ENCODE measurements around the gene SEMA3A. TPM values are rescaled to one million over a fixed set of nuclear protein-coding genes. Genes with fewer than 3 reads are reported as not detected.
"Not testable (repeated sequence)": the region's sequence is repeated elsewhere in the genome, so short reads cannot be mapped to it uniquely, and the experiment has no call there.

The SEMA3A gene
- total RNA-seq, 1 experiment from 2014 or later: 43.3 TPM

GRCh38 chr7:84152995-84153394, 41.6 kb downstream of the SEMA3A start:
- peaks cover 8% of the 10 kb centered on the region; the same call in 1 of the 2 replicates for H3K4me1 ChIP-seq (ENCODE audit: control insufficient read depth, insufficient read depth, low read length)
- no peak overlapping the region for H3K4me3 ChIP-seq (ENCODE audit: low read depth in 2 of 2, low read length in 2 of 2)
- in situ Hi-C loops (cut with HindIII; ENCODE audit: low pct_unique_long_range_greater_than_20kb, low sequenced_read_pairs) (no loop called here), intact Hi-C loops (cut with micrococcal nuclease; ENCODE audit: unreplicated experiment) (no loop called here)
- ChIA-PET POLR2A (no interaction called here), CTCF (no interaction called here)
- ATAC-seq (no peak), DNase-seq (ENCODE audit: low read depth, low spot score) (no peak)
- TF ChIP-seq TCF7L2 (IDR thresholded peaks at IDR 0.05; ENCODE audit: low read depth, low read length): no peak
- no peak for TF ChIP-seq SIN3A (IDR thresholded peaks at IDR 0.05; ENCODE audit: borderline replicate concordance, insufficient read depth, low read depth, low read length)
- no peak for TF ChIP-seq POLR2AphosphoS5 (IDR thresholded peaks at IDR 0.05; ENCODE audit: low read depth, low read length)
- TF ChIP-seq, protein P1, sequence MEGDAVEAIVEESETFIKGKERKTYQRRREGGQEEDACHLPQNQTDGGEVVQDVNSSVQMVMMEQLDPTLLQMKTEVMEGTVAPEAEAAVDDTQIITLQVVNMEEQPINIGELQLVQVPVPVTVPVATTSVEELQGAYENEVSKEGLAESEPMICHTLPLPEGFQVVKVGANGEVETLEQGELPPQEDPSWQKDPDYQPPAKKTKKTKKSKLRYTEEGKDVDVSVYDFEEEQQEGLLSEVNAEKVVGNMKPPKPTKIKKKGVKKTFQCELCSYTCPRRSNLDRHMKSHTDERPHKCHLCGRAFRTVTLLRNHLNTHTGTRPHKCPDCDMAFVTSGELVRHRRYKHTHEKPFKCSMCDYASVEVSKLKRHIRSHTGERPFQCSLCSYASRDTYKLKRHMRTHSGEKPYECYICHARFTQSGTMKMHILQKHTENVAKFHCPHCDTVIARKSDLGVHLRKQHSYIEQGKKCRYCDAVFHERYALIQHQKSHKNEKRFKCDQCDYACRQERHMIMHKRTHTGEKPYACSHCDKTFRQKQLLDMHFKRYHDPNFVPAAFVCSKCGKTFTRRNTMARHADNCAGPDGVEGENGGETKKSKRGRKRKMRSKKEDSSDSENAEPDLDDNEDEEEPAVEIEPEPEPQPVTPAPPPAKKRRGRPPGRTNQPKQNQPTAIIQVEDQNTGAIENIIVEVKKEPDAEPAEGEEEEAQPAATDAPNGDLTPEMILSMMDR (IDR thresholded peaks at IDR 0.05): no peak
- TF ChIP-seq, protein P2, sequence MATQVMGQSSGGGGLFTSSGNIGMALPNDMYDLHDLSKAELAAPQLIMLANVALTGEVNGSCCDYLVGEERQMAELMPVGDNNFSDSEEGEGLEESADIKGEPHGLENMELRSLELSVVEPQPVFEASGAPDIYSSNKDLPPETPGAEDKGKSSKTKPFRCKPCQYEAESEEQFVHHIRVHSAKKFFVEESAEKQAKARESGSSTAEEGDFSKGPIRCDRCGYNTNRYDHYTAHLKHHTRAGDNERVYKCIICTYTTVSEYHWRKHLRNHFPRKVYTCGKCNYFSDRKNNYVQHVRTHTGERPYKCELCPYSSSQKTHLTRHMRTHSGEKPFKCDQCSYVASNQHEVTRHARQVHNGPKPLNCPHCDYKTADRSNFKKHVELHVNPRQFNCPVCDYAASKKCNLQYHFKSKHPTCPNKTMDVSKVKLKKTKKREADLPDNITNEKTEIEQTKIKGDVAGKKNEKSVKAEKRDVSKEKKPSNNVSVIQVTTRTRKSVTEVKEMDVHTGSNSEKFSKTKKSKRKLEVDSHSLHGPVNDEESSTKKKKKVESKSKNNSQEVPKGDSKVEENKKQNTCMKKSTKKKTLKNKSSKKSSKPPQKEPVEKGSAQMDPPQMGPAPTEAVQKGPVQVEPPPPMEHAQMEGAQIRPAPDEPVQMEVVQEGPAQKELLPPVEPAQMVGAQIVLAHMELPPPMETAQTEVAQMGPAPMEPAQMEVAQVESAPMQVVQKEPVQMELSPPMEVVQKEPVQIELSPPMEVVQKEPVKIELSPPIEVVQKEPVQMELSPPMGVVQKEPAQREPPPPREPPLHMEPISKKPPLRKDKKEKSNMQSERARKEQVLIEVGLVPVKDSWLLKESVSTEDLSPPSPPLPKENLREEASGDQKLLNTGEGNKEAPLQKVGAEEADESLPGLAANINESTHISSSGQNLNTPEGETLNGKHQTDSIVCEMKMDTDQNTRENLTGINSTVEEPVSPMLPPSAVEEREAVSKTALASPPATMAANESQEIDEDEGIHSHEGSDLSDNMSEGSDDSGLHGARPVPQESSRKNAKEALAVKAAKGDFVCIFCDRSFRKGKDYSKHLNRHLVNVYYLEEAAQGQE (IDR thresholded peaks at IDR 0.05; ENCODE audit: insufficient read depth in 1 of 2, low read depth in 2 of 2, low read length in 1 of 2): no peak
- no peaks in the 10 kb centered on the region for H3K9me3 ChIP-seq (ENCODE audit: control insufficient read depth, insufficient read depth, low read depth, low read length)
- no peak overlapping the region for H3K27ac ChIP-seq (ENCODE audit: low read length)
- BruUV-seq (replicated peaks): no TSS peak
- no peaks in the 10 kb centered on the region for H3K36me3 ChIP-seq (ENCODE audit: control insufficient read depth, insufficient read depth, low read length)
- H3K27me3 ChIP-seq (ENCODE audit: control insufficient read depth, insufficient read depth, low read length): no peaks in the 10 kb centered on the region

GRCh38 chr7:84150370-84150769, 44.2 kb downstream of the SEMA3A start:
- H3K9me3 ChIP-seq (ENCODE audit: control insufficient read depth, insufficient read depth, low read depth, low read length); CTCF ChIA-PET; DNase-seq (ENCODE audit: low read depth, low spot score); in situ Hi-C loops (cut with HindIII; ENCODE audit: low pct_unique_long_range_greater_than_20kb, low sequenced_read_pairs); H3K4me3 ChIP-seq (ENCODE audit: low read depth in 2 of 2, low read length in 2 of 2); ATAC-seq; H3K27ac ChIP-seq (ENCODE audit: low read length); H3K27me3 ChIP-seq (ENCODE audit: control insufficient read depth, insufficient read depth, low read length); POLR2A ChIA-PET; H3K36me3 ChIP-seq (ENCODE audit: control insufficient read depth, insufficient read depth, low read length); H3K4me1 ChIP-seq (ENCODE audit: control insufficient read depth, insufficient read depth, low read length); BruUV-seq (replicated peaks); intact Hi-C loops (cut with micrococcal nuclease; ENCODE audit: unreplicated experiment): not testable (repeated sequence)

DNA sequence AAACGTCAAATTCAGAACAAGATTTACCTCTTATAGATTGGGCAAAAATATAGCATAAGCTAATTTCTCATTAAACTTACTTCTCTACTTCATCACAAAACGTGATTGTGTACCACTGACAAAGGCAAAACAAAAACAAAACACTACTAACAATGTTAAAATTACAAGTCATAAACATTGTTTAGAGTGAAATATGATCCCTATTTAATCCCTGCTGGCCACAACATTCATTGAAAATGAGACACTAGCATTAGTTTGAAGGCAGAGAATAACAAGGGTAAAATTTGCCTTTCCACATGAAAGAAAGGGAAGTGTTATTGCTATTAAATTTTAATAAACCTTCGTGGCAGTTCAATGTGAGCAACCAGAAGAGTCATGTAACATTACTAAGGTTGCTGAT, 45.0 kb downstream of the SEMA3A start:
- no peak for ATAC-seq
- TF ChIP-seq, protein P2 (IDR thresholded peaks at IDR 0.05; ENCODE audit: insufficient read depth in 1 of 2, low read depth in 2 of 2, low read length in 1 of 2): no peak
- TF ChIP-seq SIN3A (IDR thresholded peaks at IDR 0.05; ENCODE audit: borderline replicate concordance, insufficient read depth, low read depth, low read length): no peak
- no peak for TF ChIP-seq TCF7L2 (IDR thresholded peaks at IDR 0.05; ENCODE audit: low read depth, low read length)
- TF ChIP-seq POLR2AphosphoS5 (IDR thresholded peaks at IDR 0.05; ENCODE audit: low read depth, low read length): no peak
- TF ChIP-seq, protein P1 (IDR thresholded peaks at IDR 0.05): no peak

More for the DNA sequence above, 45.0 kb downstream of the SEMA3A start:
- intact Hi-C loops (cut with micrococcal nuclease; ENCODE audit: unreplicated experiment) (no loop called here), in situ Hi-C loops (cut with HindIII; ENCODE audit: low pct_unique_long_range_greater_than_20kb, low sequenced_read_pairs) (no loop called here)
- Histone ChIP-seq H3K4me3 (ENCODE audit: low read depth in 2 of 2, low read length in 2 of 2) (no peak overlapping the region), H3K27me3 (ENCODE audit: control insufficient read depth, insufficient read depth, low read length) (no peaks in the 10 kb centered on the region), H3K36me3 (ENCODE audit: control insufficient read depth, insufficient read depth, low read length) (no peaks in the 10 kb centered on the region), H3K27ac (ENCODE audit: low read length) (peak overlapping the region; percentile 34; the same call in 1 of the 2 replicates), H3K4me1 (ENCODE audit: control insufficient read depth, insufficient read depth, low read length) (peaks cover 14% of the 10 kb centered on the region), H3K9me3 (ENCODE audit: control insufficient read depth, insufficient read depth, low read depth, low read length) (no peaks in the 10 kb centered on the region)
- no peak for DNase-seq (ENCODE audit: low read depth, low spot score)
- POLR2A ChIA-PET: no interaction called here
- no TSS peak for BruUV-seq (replicated peaks)
- CTCF ChIA-PET: no interaction called here

Data from Panc1 (cell line).